ENCODE measurements around the gene LYRM2.

- TF ChIP-seq POLR2A (IDR thresholded peaks at IDR 0.05; ENCODE audit: borderline replicate concordance, extremely low read depth, insufficient read depth, insufficient read length) (no peak), CTCF (IDR thresholded peaks at IDR 0.05 in 2 of 3, conservative IDR thresholded peaks at IDR 0.05 in 1 of 3; ENCODE audit: borderline replicate concordance in 1 of 3, insufficient read depth in 1 of 3, low read depth in 2 of 3, low read length in 2 of 3) (no peak), REST (IDR thresholded peaks at IDR 0.05; ENCODE audit: low read depth) (no peak), ZNF274 (IDR thresholded peaks at IDR 0.05; ENCODE audit: low read depth, low read length) (no peak), SRF (IDR thresholded peaks at IDR 0.05; ENCODE audit: low read depth) (no peak), YY1 (IDR thresholded peaks at IDR 0.05; ENCODE audit: extremely low read depth, insufficient replicate concordance, low read depth, low read length) (no peak), EZH2phosphoT487 (IDR thresholded peaks at IDR 0.05; ENCODE audit: borderline replicate concordance) (no peak), EZH2 (IDR thresholded peaks at IDR 0.05) (no peak), ZBTB33 (IDR thresholded peaks at IDR 0.05; ENCODE audit: extremely low read depth, insufficient replicate concordance, low read length) (no peak), MAX (IDR thresholded peaks at IDR 0.05) (no peak)
Observed at GRCh38 chr6:89553431-89553830, 85.1 kb downstream of the LYRM2 start.

Data from HCT116 (cell line).